ENCODE results near the gene NEBL.

The NEBL gene

DNA sequence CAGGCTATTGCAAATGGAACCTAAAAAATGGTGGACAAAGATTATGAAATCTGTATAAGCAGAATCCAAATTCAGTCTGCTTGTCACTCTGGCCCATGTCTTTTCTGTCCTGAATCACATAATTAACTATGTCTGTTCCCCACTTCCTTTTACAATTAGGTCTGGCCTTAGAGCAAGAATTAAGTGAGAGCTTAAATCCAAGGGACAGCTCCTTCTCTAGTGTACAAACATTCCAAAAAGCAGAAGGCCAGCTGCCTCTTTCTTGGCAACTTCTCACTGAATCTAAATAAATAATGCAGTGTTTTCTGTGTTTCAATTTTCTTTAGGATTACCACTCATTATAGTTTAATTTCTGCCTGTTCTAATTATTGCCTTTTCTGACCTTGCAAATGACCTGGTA lies 39.3 kb upstream of the NEBL start:
- Histone ChIP-seq H3K79me2 (ENCODE audit: low read length) (no peaks in the 10 kb centered on the region), H3K27ac (ENCODE audit: low read length) (no peak overlapping the region), H3K4me2 (ENCODE audit: low read length) (no peak overlapping the region), H4K20me1 (ENCODE audit: insufficient read depth, low read length) (no peaks in the 10 kb centered on the region), H3K4me3 (ENCODE audit: low read length) (no peak overlapping the region), H3K27me3 (ENCODE audit: low read depth, low read length) (no peaks in the 10 kb centered on the region), H3K9ac (ENCODE audit: low read length) (no peak overlapping the region), H3K9me3 (ENCODE audit: insufficient read depth, low read length) (no peaks in the 10 kb centered on the region), H3K4me1 (ENCODE audit: low read length) (no peaks in the 10 kb centered on the region), H3K36me3 (replicated peaks; ENCODE audit: low read depth, low read length) (no peaks in the 10 kb centered on the region), H2AFZ (ENCODE audit: low read depth, low read length) (no peak overlapping the region)
- no peak for TF ChIP-seq EZH2phosphoT487 (IDR thresholded peaks at IDR 0.05; ENCODE audit: low read depth)
- TF ChIP-seq, protein P1, sequence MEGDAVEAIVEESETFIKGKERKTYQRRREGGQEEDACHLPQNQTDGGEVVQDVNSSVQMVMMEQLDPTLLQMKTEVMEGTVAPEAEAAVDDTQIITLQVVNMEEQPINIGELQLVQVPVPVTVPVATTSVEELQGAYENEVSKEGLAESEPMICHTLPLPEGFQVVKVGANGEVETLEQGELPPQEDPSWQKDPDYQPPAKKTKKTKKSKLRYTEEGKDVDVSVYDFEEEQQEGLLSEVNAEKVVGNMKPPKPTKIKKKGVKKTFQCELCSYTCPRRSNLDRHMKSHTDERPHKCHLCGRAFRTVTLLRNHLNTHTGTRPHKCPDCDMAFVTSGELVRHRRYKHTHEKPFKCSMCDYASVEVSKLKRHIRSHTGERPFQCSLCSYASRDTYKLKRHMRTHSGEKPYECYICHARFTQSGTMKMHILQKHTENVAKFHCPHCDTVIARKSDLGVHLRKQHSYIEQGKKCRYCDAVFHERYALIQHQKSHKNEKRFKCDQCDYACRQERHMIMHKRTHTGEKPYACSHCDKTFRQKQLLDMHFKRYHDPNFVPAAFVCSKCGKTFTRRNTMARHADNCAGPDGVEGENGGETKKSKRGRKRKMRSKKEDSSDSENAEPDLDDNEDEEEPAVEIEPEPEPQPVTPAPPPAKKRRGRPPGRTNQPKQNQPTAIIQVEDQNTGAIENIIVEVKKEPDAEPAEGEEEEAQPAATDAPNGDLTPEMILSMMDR (IDR thresholded peaks at IDR 0.05; ENCODE audit: low read depth, low read length): no peak

DNA sequence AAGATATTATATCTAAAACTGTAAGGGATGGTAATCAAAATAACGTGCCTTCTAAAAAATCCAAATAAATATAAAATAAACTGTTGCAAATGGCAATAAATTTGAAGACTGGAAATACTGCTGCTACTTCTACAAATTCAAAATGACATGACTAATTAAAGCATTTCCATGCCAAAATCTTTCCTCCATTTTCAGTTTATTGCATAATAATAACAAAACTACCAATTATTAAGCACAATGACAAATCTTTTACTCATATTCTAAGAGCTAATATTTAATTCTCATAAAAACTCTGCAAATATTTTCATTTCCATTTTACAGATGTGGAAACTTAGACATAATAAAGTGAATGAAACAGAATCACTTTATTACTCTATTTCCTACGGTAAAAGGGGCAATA lies 38.8 kb upstream of the NEBL start:
- no peak for TF ChIP-seq EZH2phosphoT487 (IDR thresholded peaks at IDR 0.05; ENCODE audit: low read depth)
- TF ChIP-seq, protein P1 (IDR thresholded peaks at IDR 0.05; ENCODE audit: low read depth, low read length): no peak
- Histone ChIP-seq H3K79me2 (ENCODE audit: low read length) (no peaks in the 10 kb centered on the region), H3K4me3 (ENCODE audit: low read length) (no peak overlapping the region), H2AFZ (ENCODE audit: low read depth, low read length) (no peak overlapping the region), H3K9me3 (ENCODE audit: insufficient read depth, low read length) (no peaks in the 10 kb centered on the region), H3K4me1 (ENCODE audit: low read length) (no peaks in the 10 kb centered on the region), H3K27ac (ENCODE audit: low read length) (no peak overlapping the region), H4K20me1 (ENCODE audit: insufficient read depth, low read length) (no peaks in the 10 kb centered on the region), H3K36me3 (replicated peaks; ENCODE audit: low read depth, low read length) (no peaks in the 10 kb centered on the region), H3K4me2 (ENCODE audit: low read length) (no peak overlapping the region), H3K9ac (ENCODE audit: low read length) (no peak overlapping the region), H3K27me3 (ENCODE audit: low read depth, low read length) (no peaks in the 10 kb centered on the region)

DNA sequence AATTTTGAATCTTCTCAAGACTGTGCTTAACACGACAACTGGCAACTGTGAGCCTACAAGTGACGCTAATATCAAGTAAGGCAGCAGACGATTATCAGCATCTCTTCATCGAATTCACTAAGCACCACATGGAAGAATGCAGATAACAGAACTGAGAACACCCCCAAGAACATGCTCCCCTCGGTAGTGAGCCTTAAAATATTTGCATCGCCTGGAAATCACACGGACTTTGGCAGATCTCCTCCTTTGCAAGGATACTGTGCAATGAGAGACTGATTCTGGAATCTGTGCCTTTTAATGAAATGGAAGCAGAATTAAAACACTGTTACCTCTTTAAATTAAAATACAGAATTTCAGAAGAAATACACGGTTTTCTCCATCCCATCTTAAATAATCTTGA lies 38.2 kb upstream of the NEBL start:
- Histone ChIP-seq H3K36me3 (replicated peaks; ENCODE audit: low read depth, low read length) (no peaks in the 10 kb centered on the region), H3K79me2 (ENCODE audit: low read length) (no peaks in the 10 kb centered on the region), H3K4me3 (ENCODE audit: low read length) (no peak overlapping the region), H4K20me1 (ENCODE audit: insufficient read depth, low read length) (no peaks in the 10 kb centered on the region), H2AFZ (ENCODE audit: low read depth, low read length) (no peak overlapping the region), H3K4me2 (ENCODE audit: low read length) (no peak overlapping the region), H3K9ac (ENCODE audit: low read length) (no peak overlapping the region), H3K27ac (ENCODE audit: low read length) (no peak overlapping the region), H3K9me3 (ENCODE audit: insufficient read depth, low read length) (no peaks in the 10 kb centered on the region), H3K4me1 (ENCODE audit: low read length) (no peaks in the 10 kb centered on the region), H3K27me3 (ENCODE audit: low read depth, low read length) (no peaks in the 10 kb centered on the region)
- TF ChIP-seq, protein P1 (IDR thresholded peaks at IDR 0.05; ENCODE audit: low read depth, low read length): no peak
- TF ChIP-seq EZH2phosphoT487 (IDR thresholded peaks at IDR 0.05; ENCODE audit: low read depth): no peak

DNA sequence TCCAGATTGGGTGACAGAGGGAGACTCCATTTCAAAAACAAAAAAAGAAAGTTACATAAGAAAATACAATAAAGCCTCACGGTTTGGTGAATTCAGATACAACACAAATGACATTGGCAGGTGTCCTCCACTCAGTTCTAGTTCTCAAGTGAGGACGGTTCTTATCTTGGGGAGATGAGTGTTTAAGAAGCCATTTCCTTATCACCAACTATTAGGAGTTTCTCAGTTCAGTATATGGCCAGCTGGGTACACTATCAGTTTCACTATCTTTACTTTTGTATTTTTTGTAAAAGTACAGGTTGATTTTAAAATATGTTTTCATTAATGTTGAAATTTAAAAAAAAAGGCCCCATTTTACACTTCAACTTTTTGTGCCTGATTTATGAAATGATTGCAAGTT lies 36.6 kb upstream of the NEBL start:
- H3K4me1 ChIP-seq (ENCODE audit: low read length): no peaks in the 10 kb centered on the region
- no peaks in the 10 kb centered on the region for H3K36me3 ChIP-seq (replicated peaks; ENCODE audit: low read depth, low read length)
- no peaks in the 10 kb centered on the region for H4K20me1 ChIP-seq (ENCODE audit: insufficient read depth, low read length)
- no peak overlapping the region for H3K9ac ChIP-seq (ENCODE audit: low read length)
- no peak overlapping the region for H3K27ac ChIP-seq (ENCODE audit: low read length)
- no peak overlapping the region for H3K4me2 ChIP-seq (ENCODE audit: low read length)
- H2AFZ ChIP-seq (ENCODE audit: low read depth, low read length): no peak overlapping the region
- H3K79me2 ChIP-seq (ENCODE audit: low read length): no peaks in the 10 kb centered on the region
- TF ChIP-seq, protein P1 (IDR thresholded peaks at IDR 0.05; ENCODE audit: low read depth, low read length): no peak
- no peak for TF ChIP-seq EZH2phosphoT487 (IDR thresholded peaks at IDR 0.05; ENCODE audit: low read depth)
- no peaks in the 10 kb centered on the region for H3K9me3 ChIP-seq (ENCODE audit: insufficient read depth, low read length)
- no peaks in the 10 kb centered on the region for H3K27me3 ChIP-seq (ENCODE audit: low read depth, low read length)
- H3K4me3 ChIP-seq (ENCODE audit: low read length): no peak overlapping the region
